HG02943 (cell line): ENCODE results near the gene DDX1.

Experiments used
- ATAC-seq: cut with Tn5 transposase; IDR thresholded peaks from one replicate; pipeline ENCODE4 v1.9.1; 2021; ENCODE audit warnings: mild to moderate bottlenecking, low read depth, moderate library complexity; ENCODE audit not compliant: unreplicated experiment

Gene DDX1

GRCh38 chr2:15656090-15656489, 64.4 kb downstream of the DDX1 start:
- ATAC-seq, result no peak

- no peak for ATAC-seq
Observed at GRCh38 chr2:15657759-15658158, 66.1 kb downstream of the DDX1 start.

DNA sequence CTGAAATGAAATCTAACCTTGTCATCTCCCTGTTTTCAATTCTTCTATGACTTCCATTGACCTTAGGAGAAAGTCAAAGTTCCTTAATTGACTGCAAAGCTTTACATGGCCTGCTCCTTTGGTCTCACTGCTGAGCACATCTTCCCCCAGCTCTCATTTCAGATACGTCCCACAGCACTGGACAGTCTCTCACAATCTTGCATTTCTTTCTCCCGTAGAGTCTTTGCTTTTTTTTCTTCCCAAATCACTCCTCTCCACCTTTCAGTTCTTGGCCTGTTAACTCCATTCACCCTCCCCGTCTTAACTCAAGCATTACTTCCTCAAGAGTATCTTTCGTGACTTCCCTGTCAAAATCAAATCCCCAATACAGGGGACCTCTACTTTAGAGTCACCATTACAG, 67.2 kb downstream of the DDX1 start:
- no peak for ATAC-seq

DNA sequence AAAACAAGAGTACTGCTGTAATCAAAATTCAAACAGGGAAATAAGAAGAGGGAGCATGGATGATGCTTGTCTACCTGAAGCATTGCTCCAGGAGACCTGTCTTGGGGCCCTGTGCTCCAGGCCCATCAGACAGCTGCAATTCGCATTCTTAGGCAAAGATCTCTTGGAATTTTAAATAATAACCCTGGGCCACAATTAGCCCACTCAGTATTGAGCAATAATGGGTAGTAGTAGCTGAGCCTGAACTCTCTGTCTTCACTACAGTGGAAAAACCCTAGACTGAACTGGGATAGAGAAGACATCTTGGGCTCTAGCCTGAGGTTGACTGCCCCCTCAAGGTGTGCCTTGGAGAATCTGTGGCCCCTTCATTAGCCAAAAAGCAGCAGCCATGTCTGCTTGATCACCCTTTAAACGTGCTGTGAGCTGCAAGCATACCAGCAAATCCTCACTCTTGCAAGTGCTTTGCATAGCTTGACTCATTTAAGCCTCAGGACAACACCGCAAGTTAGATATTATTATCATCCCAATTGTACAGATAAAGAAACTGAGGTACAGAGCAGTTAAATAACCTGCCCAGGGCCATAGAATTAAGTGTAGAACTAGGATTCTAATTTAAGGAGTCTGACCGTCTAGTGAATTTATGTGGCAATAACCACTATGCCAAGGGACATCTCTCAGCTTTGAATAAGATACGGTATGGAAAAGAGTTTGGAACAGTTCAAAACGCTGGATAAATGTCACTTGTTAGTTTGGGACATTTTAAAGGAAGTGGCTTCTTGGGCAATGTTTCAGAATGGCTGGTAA, 69.0 kb downstream of the DDX1 start:
- no peak for ATAC-seq

GRCh38 chr2:15661295-15661569, 69.6 kb downstream of the DDX1 start:
- no peak for ATAC-seq

DNA sequence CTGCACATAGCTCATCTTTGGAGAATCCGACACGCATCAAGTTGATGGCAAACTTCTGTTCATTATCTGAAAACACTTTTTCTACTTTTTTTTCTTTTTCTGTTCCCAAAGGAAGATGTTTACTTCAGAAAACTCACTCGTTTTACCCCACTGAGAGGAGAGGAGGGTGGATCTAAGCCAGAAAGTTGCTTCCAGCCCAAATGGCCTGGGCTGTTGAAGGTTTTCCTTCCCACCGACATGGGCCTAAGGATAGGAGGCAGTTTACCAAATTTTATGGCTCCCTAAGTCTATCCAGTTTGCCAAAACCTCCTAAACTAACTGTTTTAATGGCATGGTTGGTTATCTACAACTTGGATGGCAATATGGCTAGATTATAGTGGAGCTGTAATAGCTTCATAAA, 70.4 kb downstream of the DDX1 start:
- no peak for ATAC-seq

- no peak for ATAC-seq
Observed at GRCh38 chr2:15662579-15662978, 70.9 kb downstream of the DDX1 start.

GRCh38 chr2:15663802-15664201, 72.1 kb downstream of the DDX1 start:
- ATAC-seq, result no peak

- no peak for ATAC-seq
Observed at GRCh38 chr2:15664273-15665066, 72.8 kb downstream of the DDX1 start.

GRCh38 chr2:15665067-15665942, 73.6 kb downstream of the DDX1 start:
- no peak for ATAC-seq

DNA sequence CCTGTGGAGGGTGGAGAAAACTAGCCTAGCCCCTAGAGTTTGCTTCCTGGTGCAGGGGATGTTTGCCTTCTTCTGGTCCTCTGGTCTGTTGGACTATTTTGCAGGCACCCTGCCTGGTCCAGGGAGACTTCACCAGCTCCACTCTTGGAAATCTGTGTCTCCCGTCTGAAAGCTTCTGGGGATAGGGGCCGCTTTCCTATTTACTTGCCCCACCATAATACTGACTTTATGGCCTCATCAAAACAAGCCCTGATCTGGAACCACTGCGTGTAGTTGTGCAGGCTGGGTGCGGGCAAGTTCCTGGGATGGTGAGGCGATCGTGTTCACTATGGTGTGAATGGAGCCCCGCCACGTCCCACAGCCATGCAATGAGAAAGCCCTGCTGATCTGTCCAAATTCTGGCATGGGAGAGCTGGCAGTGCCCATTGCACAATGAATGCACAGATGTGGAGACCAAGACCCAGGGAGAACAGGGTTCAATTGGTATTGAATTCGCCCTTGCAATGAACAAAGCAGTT, 74.3 kb downstream of the DDX1 start:
- no peak for ATAC-seq

DNA sequence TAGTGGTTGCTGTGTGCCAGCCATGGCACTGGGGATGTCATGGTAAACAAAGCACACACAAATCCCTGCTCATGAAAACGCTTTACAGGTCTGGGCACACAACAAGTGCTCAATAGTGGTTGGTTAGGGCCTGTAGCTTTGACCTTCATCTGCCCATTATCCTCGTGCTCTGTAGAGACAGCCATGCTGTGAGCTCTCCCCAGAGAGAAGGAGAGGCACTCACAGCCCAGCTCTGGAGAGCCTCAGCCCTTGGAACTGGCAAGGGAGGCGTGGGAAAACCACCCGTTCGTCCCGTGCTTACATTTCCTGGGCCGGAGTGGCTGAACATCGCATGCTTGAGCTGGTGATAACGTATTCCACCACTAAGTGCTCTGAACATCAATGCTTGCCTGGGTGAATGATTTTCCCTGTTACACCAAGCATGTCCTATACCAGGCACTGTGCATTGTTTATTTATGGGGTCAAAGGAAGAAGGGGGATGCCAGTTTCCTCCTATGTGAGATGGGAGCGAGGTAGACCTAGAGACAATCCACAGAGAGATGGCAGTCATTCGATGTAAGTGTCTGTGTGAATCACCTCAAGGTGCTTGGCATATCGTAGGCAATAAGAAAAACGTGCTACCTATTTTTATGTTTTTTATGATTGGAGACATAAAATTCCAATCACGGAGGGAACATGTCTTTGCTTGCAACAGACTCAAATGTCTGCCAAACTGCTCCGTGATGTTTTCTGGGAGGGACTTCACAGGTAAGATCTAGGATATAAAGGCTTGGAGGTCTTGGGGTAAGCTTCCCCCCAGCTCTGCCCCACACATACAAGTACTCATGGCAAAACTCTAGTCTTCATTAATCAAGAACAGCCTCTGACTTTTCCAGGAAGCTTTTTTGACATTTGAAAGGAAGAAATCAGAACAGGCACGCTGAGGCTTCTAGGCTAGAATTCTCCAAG, 75.5 kb downstream of the DDX1 start:
- no peak for ATAC-seq

DNA sequence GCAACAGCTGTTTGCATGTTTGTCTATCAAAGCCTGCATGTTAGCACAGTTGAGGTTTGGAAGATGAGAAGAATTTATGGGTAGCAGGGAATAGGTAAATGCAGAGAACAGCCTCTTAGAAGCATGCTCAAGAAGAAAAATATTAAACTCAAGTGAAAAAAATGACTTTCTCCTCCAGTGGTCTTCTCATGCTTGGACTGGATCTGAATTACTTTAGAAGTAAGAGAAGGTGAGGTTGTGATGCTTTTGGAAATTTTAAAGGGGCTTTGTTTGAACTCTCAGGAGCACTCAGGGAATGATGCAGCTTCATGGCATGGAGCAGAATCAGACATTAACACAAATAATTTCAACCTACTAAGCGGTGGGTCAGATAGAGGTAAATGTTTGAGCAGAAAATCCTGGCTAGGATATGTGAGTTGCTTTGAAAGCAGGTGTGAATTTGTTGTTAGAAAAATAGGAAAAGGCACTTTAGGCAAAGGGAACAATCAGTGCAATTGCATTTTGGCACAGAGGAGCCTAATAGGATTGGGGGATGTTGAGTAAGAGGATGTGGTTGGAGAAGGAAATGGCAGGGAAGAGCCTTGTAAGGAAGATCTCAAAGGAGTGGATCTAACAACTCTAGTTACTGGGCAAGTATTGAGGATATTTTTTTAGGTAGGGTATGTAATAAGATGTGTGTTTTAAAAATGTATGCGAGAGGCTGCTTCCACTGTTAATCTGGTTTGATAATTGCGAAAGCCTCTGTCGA, 76.3 kb downstream of the DDX1 start:
- no peak for ATAC-seq

DNA sequence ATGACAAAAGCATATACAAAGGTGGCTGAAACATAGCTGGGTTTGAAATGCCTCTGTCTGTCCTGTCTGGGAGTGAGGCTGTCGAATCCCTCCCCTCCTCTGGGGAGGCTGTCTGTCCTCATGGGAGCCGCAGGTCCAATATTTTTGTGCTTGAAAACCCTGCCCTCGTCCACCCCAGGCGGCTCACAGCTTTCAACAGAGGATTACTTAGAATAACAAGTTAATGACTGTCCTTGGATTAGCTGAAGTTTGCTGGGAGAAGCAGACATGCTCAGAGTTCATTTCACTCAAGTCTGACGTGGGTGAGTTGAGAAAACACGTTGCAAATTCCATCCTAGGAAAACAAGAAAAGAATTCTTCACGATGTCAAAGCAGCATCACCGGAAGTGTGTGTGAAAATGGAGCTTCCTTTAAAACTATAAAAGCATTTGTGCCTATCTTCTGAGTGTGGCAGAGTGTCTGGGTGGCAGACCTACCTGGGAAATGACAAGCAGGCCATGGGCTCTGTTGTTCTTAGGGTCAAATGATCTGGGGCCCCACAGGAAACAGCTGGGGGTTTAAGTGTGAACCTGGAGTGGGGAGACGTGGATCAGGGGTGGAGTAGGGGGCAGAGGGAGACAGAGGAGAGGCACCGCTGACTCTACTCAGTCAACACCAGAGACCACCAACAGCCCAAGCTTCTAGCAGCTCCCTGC, 77.1 kb downstream of the DDX1 start:
- no peak for ATAC-seq

- ATAC-seq, result no peak
Observed at GRCh38 chr2:15669375-15669910, 77.8 kb downstream of the DDX1 start.

- ATAC-seq, result no peak
Observed at GRCh38 chr2:15670469-15670868, 78.8 kb downstream of the DDX1 start.

DNA sequence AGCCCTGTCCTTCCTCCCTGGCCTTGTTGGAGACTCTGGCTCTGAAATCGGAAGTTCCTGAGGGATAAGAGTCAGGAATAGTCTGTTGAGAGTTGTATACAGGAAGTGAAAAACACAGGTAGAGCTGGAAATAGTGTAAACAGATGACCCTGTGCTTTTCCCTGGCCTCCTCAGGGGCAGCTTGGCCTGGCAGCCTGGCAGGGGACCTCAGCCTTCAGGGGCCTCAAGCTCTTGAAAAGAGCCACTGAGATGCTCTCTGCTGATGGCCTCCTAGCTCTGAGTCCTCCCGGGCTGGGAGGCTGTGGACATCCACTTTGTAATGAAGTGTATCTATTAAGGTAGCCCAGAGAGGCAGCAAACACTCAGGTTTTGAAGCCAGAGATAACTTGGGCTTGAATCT, 79.3 kb downstream of the DDX1 start:
- no peak for ATAC-seq

DNA sequence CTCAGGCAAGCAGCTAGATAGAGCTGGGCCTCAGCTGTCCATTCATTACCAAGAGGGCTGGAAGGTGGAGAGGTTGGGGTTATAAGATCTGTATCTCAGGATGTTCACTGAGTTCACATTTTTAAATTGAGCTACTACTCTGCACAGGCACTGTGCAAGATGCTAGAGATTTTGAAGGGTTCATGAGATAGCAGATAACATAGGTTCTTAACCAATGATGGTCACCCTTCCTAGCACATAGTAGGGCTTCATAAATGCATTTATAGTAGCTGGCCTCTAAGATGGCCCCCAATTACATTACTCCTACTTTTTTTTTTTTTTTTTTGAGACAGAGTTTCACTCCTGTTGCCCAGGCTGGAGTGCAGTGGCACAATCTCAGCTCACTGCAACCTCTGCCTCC, 79.7 kb downstream of the DDX1 start:
- ATAC-seq, result no peak
